Stimulated activated CD8-positive, alpha-beta memory T cell treated with anti-CD3 and anti-CD28 coated beads, Interleukin-15, amount 100 ng/mL, for 4 hours (primary cell): ENCODE measurements around the gene FABP7.

Experiments
- DNase-seq, 2 donors: peaks; one replicate each; pipeline ENCODE4 v3.0.0-alpha.2; 2020; ENCODE audit warnings: low read depth in 2 of 2

FABP7 gene

DNA sequence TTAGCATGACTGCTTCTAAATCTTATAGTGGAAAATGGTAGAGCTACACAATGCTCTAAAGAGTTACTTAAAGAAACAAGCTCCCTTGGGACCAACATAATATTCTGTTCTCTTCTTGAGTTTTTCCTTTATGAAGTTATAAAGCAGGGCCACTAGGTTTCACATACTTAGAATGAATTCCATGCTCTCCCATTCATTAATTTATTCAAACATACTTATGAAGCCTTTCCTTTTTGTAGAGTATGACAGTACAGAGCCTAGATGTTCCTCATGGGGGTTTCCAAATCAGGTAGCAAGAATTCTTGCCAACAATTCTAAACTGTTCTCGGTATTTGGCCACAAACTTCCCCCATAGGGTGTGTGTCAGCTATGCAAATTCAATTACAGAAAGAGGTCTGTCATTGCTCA, 20.6 kb upstream of the FABP7 start:
- no peak for DNase-seq

DNA sequence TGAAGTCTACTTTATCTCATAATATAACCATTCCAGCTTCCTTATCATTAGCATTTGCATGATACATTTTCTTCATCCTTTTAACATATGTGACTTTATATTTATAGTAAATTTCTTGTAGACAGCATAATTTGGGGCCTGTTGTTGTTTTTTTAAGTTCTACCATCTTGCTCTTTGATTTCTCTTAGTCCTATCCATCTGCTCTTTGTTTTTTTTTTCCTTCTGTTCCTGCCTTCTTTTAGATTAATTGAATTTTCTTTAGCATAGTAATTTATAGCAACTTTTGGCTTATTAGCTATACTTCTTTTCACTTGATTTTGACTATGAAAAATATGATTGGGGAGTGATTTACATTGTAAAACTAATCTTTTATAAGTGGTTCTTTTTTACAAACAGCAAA, 19.2 kb upstream of the FABP7 start:
- no peak for DNase-seq

DNA sequence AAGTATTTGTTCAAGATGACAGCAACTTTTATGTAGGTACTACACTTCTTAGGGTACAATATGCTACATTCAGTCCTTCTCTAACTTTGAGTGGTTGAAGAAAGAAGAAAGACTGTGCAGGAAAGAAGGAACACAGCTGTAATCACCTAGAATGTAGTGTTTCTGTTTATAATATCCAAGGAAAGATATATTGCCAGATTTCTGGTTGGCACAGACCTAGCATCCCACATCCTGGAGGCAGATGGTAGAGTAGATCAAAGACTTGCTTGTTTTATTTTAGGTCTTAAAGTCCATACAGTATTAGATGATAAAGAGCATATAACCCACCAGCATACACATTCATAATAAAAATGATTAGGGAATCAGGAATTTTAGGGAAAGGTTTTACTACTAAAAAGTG, 13.3 kb upstream of the FABP7 start:
- DNase-seq: no peak

DNA sequence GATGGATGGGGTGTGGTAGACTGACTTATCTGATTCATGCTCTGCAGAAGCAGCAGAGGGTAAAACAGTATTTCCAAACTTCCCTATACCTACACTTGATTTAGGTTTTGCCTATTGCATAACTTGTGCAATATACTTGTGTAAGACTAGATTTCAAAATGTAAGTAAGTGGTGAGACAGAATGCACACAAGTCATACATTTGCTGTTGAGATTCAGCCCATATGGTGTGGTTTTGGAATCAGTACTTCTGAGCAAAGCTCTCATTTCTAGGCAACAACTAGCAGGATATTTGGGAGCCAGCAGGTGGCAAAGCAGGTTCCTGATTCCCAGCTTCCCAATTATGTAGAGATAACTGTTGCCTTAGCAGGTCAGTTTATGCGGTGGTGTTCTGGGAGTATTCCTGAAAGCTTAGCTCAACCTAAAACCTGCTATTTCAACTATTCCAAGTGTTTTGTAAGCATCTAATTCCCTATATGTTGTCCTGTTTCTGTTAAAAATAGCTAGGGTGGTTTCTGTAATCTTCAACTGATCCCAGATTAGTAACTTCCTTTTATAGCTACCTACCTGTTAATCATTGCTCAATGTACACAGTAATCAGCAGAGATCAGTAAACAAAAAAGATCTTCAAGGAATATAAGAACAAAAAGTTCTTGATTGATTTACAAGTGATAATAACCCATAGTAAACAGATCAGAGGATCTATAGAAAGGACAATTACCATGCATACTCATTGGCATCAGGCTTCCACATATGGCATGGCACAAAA, 8.5 kb upstream of the FABP7 start:
- no peak for DNase-seq

DNA sequence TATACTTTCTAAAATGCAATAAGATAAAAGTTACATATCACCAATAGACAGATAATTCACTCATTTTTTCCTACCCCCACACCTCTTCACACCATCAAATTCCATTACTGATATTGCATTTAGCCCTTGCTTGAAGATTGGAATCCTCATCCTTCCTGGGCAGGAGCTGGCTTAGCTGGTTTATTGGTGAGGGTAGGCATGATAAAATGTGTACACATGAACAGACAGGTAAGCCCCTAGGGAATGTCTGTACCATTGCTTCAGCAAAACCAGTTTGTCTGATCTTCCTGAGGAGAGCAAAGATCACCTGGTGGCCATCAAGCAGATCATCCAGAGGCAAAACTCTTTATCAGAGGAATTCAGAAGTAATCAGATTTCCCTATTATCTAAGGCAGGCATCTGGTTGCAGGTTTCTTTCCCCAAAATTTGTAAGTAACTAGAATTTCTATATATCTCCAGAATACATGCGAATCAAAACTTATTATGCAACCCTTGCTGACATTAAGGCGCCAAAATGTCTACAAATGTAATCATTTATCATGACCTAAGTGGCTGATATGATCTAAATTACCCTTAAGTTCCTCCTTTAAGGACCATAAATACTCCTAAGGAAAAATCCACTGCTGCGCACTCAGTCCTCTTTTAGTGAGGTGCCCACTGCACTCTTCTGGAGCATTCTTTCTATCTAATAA, 6.6 kb upstream of the FABP7 start:
- DNase-seq: no peak

DNA sequence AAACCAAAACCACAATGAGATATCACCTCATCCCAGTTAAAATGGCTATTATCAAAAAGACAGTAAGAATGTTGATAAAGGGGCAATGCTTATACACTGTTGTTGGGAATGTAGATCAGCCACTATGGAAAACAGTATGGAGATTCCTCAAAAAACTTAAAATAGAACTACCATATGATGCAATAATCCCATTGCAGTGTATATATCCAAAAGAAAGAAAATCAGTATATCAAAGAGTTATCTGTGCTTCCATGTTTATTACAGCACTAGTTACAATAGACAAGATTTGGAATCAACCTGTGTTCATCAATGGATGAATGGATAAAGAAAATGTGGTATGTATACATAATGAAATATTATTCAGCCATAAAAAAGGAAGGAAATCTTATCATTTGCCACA, 3.5 kb upstream of the FABP7 start:
- no peak for DNase-seq

DNA sequence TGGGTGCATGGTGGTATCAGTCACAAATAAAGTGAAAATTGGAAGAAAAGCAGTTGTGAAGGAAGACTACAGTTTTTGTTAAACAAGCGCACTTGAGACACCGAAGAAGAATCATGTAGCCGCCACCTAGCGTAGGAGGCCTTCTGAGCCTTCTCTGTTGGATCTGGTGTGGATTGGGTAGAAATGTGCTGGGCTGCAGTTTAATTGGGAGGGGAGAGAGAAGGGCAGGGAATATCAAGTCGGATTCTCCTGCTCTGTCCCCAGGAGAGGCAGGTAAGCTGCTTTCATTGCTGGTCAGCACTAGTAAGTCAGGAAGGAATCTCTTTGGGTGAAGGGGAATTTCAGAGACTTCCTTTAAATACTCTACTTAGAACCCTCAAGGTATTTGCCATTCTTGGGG, 1.2 kb upstream of the FABP7 start:
- DNase-seq: no peak

DNA sequence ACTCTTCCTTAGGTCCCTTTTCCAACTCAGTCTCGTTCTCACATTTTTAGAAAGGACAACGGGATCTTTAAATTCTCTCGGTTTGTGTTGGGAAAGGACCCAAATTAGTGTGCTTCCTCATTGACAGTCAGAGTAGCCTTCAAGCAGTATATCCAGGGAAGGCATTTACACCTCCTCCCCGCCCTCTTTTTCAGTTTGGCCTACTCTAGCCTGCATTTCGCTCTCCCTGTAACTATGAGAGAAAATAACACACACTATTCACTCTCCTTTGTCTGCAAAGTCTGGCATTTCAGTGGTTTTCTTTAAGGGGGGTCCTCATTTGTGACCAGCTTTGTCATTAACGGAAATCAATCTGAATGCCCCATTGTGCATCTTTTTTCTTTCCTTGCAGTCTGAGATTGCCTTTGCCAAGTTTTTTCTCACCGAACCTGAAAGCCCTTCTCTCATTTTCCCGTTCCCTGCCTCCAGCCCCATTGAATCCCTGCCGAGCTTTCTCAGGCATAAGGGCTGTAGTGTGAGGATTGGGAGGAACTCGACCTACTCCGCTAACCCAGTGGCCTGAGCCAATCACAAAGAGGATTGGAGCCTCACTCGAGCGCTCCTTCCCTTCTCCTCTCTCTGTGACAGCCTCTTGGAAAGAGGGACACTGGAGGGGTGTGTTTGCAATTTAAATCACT, 393 bp upstream of the FABP7 start:
- DNase-seq: no peak

DNA sequence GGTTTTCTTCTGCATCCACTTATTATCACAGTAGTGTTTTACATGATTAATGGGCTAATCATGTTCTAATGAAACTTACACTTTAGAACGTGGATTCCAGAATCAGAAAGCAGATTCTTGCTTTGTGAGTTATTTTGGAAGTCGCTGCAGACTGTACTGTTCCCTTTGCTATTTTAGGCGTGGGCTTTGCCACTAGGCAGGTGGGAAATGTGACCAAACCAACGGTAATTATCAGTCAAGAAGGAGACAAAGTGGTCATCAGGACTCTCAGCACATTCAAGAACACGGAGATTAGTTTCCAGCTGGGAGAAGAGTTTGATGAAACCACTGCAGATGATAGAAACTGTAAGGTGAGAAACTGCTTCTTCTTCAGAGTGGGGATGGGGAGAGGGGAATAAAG, 598 bp downstream of the FABP7 start:
- no peak for DNase-seq

DNA sequence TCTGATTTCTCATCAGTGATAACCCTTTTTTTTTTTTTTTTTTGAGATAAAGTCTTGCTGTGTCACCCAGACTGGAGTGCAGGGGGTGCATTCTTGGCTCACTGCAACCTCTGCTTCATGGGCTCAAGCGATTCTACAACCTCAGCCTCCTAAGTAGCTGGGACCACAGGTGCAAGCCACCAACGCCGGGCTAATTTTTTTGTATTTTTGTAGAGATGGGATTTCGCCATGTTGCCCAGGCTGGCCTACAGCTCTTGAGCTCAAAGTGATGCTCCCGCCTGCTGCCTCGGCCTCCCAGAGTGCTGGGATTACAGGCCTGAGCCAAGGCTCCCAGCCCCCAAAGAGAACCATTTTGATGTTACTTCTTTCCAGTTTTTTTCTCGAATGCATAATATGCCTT, 2.2 kb downstream of the FABP7 start:
- DNase-seq: no peak

DNA sequence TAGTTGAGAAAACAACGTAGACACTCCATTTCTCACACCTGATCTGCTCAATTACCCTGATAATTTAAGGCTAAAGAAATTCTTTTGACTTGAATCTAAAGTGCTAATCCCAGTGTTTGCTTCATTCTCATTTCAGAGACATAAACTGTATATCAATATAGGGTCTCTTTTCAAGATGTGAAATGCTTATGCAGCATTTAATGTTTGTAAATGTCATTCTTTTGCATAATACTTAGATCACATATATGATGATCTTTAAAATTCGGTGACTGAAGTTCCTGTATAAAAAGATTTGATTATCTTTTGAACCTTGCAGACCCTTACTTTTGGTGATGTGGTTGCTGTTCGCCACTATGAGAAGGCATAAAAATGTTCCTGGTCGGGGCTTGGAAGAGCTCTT, 3.9 kb downstream of the FABP7 start:
- no peak for DNase-seq

DNA sequence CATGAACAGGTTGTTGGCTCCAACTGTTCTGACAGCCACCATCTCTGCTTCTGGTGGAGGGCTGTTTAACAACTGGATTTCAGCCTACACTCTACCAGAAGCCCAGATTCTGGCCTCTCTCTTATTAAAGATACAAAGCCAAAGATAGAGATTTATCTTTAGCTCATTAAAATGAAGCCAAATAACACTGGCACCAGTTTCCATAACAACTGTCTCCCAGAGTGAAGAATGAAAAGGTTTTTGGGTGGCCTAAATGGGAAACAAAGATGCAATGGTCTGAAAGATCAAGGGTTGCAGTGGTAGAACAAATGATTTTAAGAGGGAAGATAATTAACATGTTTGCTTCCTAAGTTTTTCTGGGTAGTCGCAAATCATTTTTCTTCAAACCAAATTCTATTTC, 6.4 kb downstream of the FABP7 start:
- DNase-seq: no peak

DNA sequence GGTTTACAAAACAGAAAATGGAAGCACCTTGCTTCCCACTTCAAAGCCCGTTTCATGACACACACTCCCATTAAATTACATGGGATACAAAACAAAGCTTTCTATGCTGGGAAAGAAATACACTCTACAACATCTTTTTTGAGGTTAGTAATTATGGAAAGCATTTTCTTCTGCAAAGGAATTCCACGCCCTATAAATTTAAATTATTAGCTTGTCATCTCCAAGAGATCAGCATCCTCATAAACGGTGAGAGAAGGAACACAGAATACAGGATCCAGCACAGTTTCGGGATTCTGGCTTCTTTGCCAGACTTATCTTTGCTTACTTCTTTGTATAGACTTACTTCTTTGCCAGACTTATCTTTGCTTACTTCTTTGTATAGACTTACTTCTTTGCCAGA, 8.2 kb downstream of the FABP7 start:
- DNase-seq: no peak

DNA sequence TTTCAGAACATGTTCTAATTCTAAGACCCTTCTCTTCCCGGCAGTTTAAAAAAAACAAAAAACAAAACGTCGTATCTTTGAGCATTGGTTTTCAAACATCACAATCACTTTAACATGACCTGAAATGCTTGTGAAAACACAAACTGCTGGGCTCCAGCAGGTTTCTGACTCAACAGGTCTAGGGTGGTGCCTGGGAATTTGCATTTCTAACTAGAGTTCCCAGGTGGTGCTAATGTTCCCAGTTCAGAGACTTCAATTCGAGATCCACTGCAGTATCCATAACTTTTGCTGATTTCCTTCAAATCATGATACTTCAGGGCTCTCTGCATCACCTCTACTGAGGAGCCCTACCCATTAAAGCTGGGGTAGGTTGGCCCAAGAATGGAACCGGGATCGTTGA, 8.7 kb downstream of the FABP7 start:
- no peak for DNase-seq

DNA sequence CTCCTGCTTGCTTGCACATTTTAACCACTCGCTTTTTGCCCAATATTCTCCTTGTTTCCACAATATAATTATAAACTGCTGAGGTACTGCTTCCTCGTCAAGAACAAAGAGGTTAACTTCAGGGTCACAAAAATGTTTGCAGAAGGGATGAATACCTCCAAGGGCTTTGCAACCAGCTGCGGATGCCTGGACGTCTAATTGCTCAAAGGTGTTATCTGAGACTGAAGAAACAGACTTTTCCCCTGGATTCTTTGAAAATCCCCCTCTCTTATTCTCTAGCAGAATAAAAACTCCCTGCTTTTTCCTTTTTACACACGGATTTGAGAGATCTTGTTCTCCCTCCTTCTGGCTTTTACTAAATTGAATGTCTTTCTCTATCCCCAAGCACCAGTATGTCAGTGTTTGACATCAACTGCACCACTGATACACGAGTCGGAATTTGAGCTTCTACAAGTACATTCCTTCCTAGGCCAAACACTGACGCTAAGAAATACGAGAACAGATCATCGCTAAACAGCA, 9.2 kb downstream of the FABP7 start:
- DNase-seq: no peak

DNA sequence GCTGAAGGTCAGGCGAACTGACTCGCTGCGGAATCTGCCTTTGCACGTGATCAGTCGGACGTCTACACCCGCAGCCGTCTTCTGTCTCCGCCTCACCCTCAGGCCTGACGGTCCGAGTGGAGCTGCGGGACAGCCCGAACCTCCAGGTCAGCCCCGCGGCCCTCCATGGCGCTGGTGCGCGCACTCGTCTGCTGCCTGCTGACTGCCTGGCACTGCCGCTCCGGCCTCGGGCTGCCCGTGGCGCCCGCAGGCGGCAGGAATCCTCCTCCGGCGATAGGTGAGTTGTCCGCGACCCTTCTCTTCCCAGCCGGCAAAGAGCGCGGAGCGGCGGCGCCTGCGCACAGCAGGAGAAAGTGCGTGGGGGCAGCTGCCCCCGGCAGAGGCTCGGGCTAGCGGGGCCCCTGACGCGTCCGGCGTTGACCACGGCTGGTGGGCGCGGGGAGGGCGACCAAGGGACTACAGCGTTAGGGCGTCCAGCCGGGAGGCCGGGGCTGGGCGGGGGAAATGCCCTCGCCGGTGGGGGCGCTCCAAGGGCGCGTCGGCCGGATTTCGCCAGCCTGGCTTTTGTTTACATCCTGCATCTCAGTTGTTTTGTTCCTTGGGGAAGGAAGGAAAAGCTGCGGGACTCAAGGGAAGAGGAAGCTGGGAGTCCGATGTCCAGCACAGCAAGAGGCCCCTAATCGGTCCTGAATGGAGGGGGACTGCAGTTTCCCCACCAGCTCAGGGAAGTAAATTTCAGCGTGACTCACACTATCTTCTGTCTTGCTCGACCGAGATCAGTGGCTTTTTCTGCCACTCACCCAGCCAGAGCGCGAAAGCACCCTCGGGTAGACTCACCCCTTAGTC, 9.9 kb downstream of the FABP7 start, which contains the start of gene SMPDL3A:
SMPDL3A (plus strand) TSS at position 77 of the 846 bp plus-strand sequence; CDS start at position 166, 89 bp downstream.
- DNase-seq: no peak

DNA sequence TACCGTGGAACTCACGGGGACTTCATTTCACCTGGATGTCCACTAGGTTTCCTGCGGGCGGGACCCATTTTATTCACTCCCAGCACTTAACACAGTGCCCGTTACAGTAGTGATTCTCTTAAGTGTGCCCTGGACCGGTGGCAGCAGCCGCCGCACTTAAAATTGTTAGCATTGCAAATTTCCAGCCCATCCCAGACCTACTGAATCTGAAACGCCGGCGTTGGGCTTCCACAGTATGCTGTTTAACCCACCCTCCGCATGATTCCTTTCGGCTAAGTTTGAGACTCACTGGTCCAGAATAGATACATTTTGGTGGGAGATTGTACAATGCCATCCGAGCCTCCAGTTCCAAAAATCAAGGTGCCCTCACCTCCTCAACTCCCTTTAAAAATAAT, 10.5 kb downstream of the FABP7 start:
- no peak for DNase-seq

DNA sequence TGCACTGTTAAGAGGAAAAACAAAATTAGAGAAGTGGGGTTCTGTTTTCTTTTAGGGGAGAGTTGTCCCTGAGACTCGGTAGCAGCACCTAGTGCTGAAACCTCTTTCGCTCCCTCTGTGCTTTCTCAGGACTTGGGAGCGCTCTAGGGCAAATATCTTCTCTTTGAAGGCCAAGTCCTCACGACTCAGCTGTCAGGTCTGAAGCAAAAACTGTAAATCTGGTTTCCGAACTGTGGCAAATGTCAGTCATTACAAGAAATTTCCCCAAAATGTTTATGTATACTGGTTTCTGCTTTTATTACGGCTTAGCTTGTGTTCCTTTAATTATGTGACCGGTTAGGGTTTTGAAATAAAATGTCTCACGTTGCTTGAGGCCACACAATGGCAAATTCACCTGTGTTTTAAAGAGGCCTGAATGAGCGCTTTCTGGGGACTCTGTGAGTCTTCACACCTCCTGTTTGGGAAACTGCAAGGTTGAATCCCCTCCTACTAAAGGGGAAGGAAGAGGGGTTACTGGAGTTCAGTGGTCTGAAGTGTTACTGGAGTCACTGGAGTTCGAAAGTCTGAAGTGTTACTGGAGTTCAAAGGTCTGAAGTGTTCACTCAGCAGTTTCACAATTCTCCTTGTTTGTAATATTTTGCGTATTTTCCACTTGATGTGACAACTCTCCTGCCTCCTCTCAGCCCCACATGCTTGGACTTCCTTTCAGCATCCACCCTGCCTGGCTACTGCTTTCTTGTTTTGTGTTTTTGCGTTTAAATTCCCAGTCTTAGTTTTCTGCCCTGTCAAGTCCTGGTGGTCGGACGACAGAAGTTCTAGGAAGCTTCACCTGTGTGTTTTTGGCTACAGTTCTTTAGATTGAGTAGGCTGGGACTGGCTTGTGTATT, 11.2 kb downstream of the FABP7 start:
- no peak for DNase-seq

DNA sequence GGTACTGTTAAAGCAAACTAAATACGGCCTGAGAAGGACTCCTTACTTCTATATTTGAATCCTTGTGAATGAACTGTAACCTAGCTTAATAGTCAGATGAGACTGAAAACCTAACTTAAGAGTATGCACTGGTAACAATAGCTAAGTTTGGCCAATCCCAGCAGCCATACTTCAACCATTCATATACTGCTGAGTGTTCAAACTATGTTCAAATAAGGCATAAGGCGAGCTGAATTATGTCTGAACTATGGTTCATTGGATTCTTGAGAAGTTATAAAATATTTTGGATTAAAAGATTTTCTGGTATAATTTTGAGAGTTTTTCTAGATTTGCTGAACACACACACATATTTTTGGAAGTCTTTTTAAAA, 11.8 kb downstream of the FABP7 start:
- no peak for DNase-seq

DNA sequence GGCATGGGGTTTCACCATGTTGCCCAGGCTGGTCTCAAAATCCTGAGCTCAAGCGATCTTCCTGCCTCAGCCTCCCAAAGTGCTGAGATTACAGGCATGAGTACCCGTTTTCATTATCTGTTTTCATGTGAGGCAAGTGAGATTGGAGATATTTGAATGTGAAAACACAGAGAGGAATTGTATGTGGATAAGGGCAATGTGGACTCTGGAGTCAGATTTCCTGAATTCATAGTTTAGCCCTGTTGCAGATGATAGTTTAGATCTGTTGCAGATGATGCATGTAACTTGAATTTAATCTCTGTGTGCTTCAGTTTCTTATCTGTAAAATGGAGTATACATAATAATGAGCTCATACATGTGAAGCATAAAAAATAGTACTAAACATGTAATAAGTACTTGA, 13.2 kb downstream of the FABP7 start:
- DNase-seq: no peak

DNA sequence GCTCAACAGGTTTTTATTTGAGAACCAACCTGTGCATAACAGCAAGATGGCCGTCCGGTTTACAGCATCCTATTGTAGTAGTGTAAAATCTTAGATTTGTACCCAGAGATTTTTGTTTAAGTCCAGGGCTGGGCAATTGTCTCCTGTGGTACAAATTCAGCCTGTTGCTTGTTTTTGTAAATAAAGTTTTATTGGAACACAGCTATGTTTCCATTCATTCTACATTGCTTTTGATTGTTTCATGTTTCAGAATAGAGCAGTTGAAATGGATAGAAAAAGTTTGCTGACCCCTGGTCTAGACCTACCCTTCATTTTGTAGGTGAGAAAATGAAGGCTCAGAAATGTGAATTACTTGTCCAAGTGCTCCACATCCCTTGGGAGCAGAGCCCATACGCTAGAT, 18.0 kb downstream of the FABP7 start:
- no peak for DNase-seq
